Activated CD4-positive, alpha-beta T cell treated with anti-CD3 and anti-CD28 coated beads, Interleukin-2, amount 10 ng/mL, durations not matched to agents 7 days and 5 days (primary cell): ENCODE data around the gene SLC36A4. TPM values are rescaled to one million over a fixed set of nuclear protein-coding genes. Genes with fewer than 3 reads are reported as not detected.

Experiments used
- CTCF ChIA-PET: fragments of 350-600 bp; sonication (Branson Sonifier 250); formaldehyde crosslinking; loops from one replicate; lab custom pipeline; 2021; ENCODE audit warnings: antibody characterized with exemption; lab: Charles Lee
- POLR2A ChIA-PET: fragments of 350-600 bp; sonication (Branson Sonifier 250); formaldehyde crosslinking; loops from one replicate; lab custom pipeline; 2021; ENCODE audit warnings: antibody characterized with exemption; lab: Charles Lee
- DNase-seq: peaks from one replicate; pipeline ENCODE4 v3.0.0-alpha.2; 2020
- H3K27ac Mint-ChIP-seq: one replicate; pipeline ENCODE4 v1.8.0; 2021; ENCODE audit warnings: mild to moderate bottlenecking, moderate library complexity, mixed read lengths
- H3K27me3 Mint-ChIP-seq: one replicate; pipeline ENCODE4 v1.8.0; 2021; ENCODE audit warnings: mixed read lengths
- H3K36me3 Mint-ChIP-seq: one replicate; pipeline ENCODE4 v1.8.0; 2021; ENCODE audit warnings: low read depth, mixed read lengths
- H3K4me1 Mint-ChIP-seq: one replicate; pipeline ENCODE4 v1.8.0; 2021; ENCODE audit warnings: mixed read lengths
- H3K4me3 Mint-ChIP-seq: one replicate; pipeline ENCODE4 v1.8.0; 2021; ENCODE audit warnings: mild to moderate bottlenecking, moderate library complexity, mixed read lengths
- H3K9me3 Mint-ChIP-seq: one replicate; pipeline ENCODE4 v1.8.0; 2021; ENCODE audit warnings: mixed read lengths
- total RNA-seq, 2 experiments: library from RNA; stranded (reverse); gene quantifications; one replicate each; pipeline ENCODE4 v1.2.3, GENCODE V29; 2021

SLC36A4 gene
- total RNA-seq, 2 experiments from 2014 or later, result 10.8 to 11.4 TPM

- Mint-ChIP-seq H3K36me3 (no peaks in the 10 kb centered on the region), H3K9me3 (no peaks in the 10 kb centered on the region), H3K4me1 (no peaks in the 10 kb centered on the region), H3K27ac (no peak overlapping the region), H3K4me3 (no peak overlapping the region), H3K27me3 (peaks cover 13% of the 10 kb centered on the region)
- ChIA-PET POLR2A (no interaction called here), CTCF (no interaction called here)
- no peak for DNase-seq
Measured at GRCh38 chr11:93216511-93217101, 18.8 kb upstream of the SLC36A4 start.

- no peaks in the 10 kb centered on the region for H3K36me3 Mint-ChIP-seq
- ChIA-PET POLR2A (no interaction called here), CTCF (no interaction called here)
- no peak overlapping the region for H3K27ac Mint-ChIP-seq
- peaks cover 8% of the 10 kb centered on the region for H3K27me3 Mint-ChIP-seq
- no peaks in the 10 kb centered on the region for H3K9me3 Mint-ChIP-seq
- no peak overlapping the region for H3K4me3 Mint-ChIP-seq
- no peak for DNase-seq
- H3K4me1 Mint-ChIP-seq, result no peaks in the 10 kb centered on the region
Measured at GRCh38 chr11:93213622-93214021, 15.8 kb upstream of the SLC36A4 start.

GRCh38 chr11:93212094-93212493 is 14.3 kb upstream of the SLC36A4 start:
- no peaks in the 10 kb centered on the region for H3K4me1 Mint-ChIP-seq
- peaks cover 11% of the 10 kb centered on the region for H3K27me3 Mint-ChIP-seq
- DNase-seq, result no peak
- H3K9me3 Mint-ChIP-seq, result no peaks in the 10 kb centered on the region
- no peak overlapping the region for H3K27ac Mint-ChIP-seq
- no peak overlapping the region for H3K4me3 Mint-ChIP-seq
- no peaks in the 10 kb centered on the region for H3K36me3 Mint-ChIP-seq
- ChIA-PET CTCF (no interaction called here), POLR2A (no interaction called here)

- DNase-seq, result no peak
- Mint-ChIP-seq H3K4me3 (no peak overlapping the region), H3K36me3 (no peaks in the 10 kb centered on the region), H3K4me1 (no peaks in the 10 kb centered on the region), H3K27me3 (peaks cover 11% of the 10 kb centered on the region), H3K27ac (no peak overlapping the region), H3K9me3 (no peaks in the 10 kb centered on the region)
- CTCF ChIA-PET, result interaction anchor here (1.0 kb wide), 1 partner anchor 11 kb away, joined by 4 read pairs; no protein-coding TSS in a partner anchor
- POLR2A ChIA-PET, result no interaction called here
Measured at GRCh38 chr11:93209466-93209865, 11.7 kb upstream of the SLC36A4 start.

GRCh38 chr11:93208663-93209270 is 11.0 kb upstream of the SLC36A4 start:
- CTCF ChIA-PET, result interaction anchor here (1.0 kb wide), 1 partner anchor 11 kb away, joined by 4 read pairs; no protein-coding TSS in a partner anchor
- POLR2A ChIA-PET, result no interaction called here
- no peaks in the 10 kb centered on the region for H3K36me3 Mint-ChIP-seq
- H3K9me3 Mint-ChIP-seq, result no peaks in the 10 kb centered on the region
- no peaks in the 10 kb centered on the region for H3K4me1 Mint-ChIP-seq
- H3K27ac Mint-ChIP-seq, result no peak overlapping the region
- no peak overlapping the region for H3K4me3 Mint-ChIP-seq
- no peak for DNase-seq
- H3K27me3 Mint-ChIP-seq, result peaks cover 15% of the 10 kb centered on the region

GRCh38 chr11:93199616-93200015 is 1.8 kb upstream of the SLC36A4 start:
- no peak overlapping the region for H3K4me3 Mint-ChIP-seq
- no peaks in the 10 kb centered on the region for H3K36me3 Mint-ChIP-seq
- no peak overlapping the region for H3K27ac Mint-ChIP-seq
- no peaks in the 10 kb centered on the region for H3K9me3 Mint-ChIP-seq
- POLR2A ChIA-PET, result no interaction called here
- H3K27me3 Mint-ChIP-seq, result peaks cover 18% of the 10 kb centered on the region
- CTCF ChIA-PET, result no interaction called here
- no peak for DNase-seq
- H3K4me1 Mint-ChIP-seq, result peaks cover 21% of the 10 kb centered on the region

- peaks cover 14% of the 10 kb centered on the region for H3K27me3 Mint-ChIP-seq
- H3K4me1 Mint-ChIP-seq, result peaks cover 24% of the 10 kb centered on the region
- ChIA-PET CTCF (interaction anchor here (0.6 to 0.9 kb wide), 2 partner anchors 11 to 232 kb away, joined by 3 to 4 read pairs; no protein-coding TSS in a partner anchor), POLR2A (no interaction called here)
- DNase-seq, result no peak
- peak overlapping the region; percentile 88 for H3K4me3 Mint-ChIP-seq
- peak overlapping the region; percentile 92 for H3K27ac Mint-ChIP-seq
- H3K36me3 Mint-ChIP-seq, result no peaks in the 10 kb centered on the region
- no peaks in the 10 kb centered on the region for H3K9me3 Mint-ChIP-seq
Measured at GRCh38 chr11:93198215-93198845, 539 bp upstream of the SLC36A4 start.

- Mint-ChIP-seq H3K27me3 (peaks cover 9% of the 10 kb centered on the region), H3K27ac (peak overlapping the region; percentile 92), H3K9me3 (no peaks in the 10 kb centered on the region), H3K4me1 (peaks cover 24% of the 10 kb centered on the region), H3K36me3 (no peaks in the 10 kb centered on the region), H3K4me3 (peak overlapping the region; percentile 88)
- ChIA-PET CTCF (interaction anchor here (1.1 kb wide), 1 partner anchor 81 kb away, joined by 3 read pairs; no protein-coding TSS in a partner anchor), POLR2A (no interaction called here)
- no peak for DNase-seq
Measured at GRCh38 chr11:93196816-93197379, 893 bp downstream of the SLC36A4 start.

GRCh38 chr11:93194673-93195291 is 3.0 kb downstream of the SLC36A4 start:
- H3K36me3 Mint-ChIP-seq, result no peaks in the 10 kb centered on the region
- no peak overlapping the region for H3K4me3 Mint-ChIP-seq
- ChIA-PET POLR2A (no interaction called here), CTCF (no interaction called here)
- H3K9me3 Mint-ChIP-seq, result no peaks in the 10 kb centered on the region
- no peak for DNase-seq
- H3K4me1 Mint-ChIP-seq, result peaks cover 24% of the 10 kb centered on the region
- H3K27me3 Mint-ChIP-seq, result no peaks in the 10 kb centered on the region
- no peak overlapping the region for H3K27ac Mint-ChIP-seq

- no peak for DNase-seq
- no peaks in the 10 kb centered on the region for H3K36me3 Mint-ChIP-seq
- ChIA-PET POLR2A (no interaction called here), CTCF (no interaction called here)
- H3K4me3 Mint-ChIP-seq, result no peak overlapping the region
- peaks cover 21% of the 10 kb centered on the region for H3K4me1 Mint-ChIP-seq
- H3K27me3 Mint-ChIP-seq, result no peaks in the 10 kb centered on the region
- H3K27ac Mint-ChIP-seq, result no peak overlapping the region
- peaks cover under 1% of the 10 kb centered on the region for H3K9me3 Mint-ChIP-seq
Measured at GRCh38 chr11:93193731-93194130, 4.1 kb downstream of the SLC36A4 start.

GRCh38 chr11:93192163-93192562 is 5.6 kb downstream of the SLC36A4 start:
- DNase-seq, result no peak
- ChIA-PET POLR2A (no interaction called here), CTCF (no interaction called here)
- Mint-ChIP-seq H3K4me3 (no peak overlapping the region), H3K27me3 (no peaks in the 10 kb centered on the region), H3K4me1 (peaks cover 14% of the 10 kb centered on the region), H3K9me3 (peaks cover 10% of the 10 kb centered on the region), H3K36me3 (peaks cover 10% of the 10 kb centered on the region), H3K27ac (no peak overlapping the region)

- Mint-ChIP-seq H3K27ac (no peak overlapping the region), H3K4me1 (peaks cover 2% of the 10 kb centered on the region), H3K4me3 (no peak overlapping the region), H3K27me3 (no peaks in the 10 kb centered on the region), H3K9me3 (peaks cover 13% of the 10 kb centered on the region), H3K36me3 (peaks cover 14% of the 10 kb centered on the region)
- no peak for DNase-seq
- ChIA-PET CTCF (interaction anchor here (0.6 kb wide), 1 partner anchor 607 kb away, joined by 4 read pairs; no protein-coding TSS in a partner anchor), POLR2A (no interaction called here)
Measured at GRCh38 chr11:93189462-93189861, 8.3 kb downstream of the SLC36A4 start.
